Heart right ventricle (tissue), 16 donors: Measurements from ENCODE around the gene OXNAD1. TPM values are rescaled to one million over a fixed set of nuclear protein-coding genes. Genes with fewer than 3 reads are reported as not detected.
A peak's percentile ranks its signal among the peaks of the same experiment; 100 is the strongest.

Experiments
- ATAC-seq, 8 donors: fragments of 200-7000 bp; cut with Tn5 transposase; one replicate each; pipeline ENCODE4 v1.9.1; 2020; ENCODE audit warnings: mild to moderate bottlenecking in 8 of 8, moderate library complexity in 8 of 8, moderate number of reproducible peaks in 1 of 8
- DNase-seq, 2 donors: peaks; one replicate each; pipeline ENCODE4 v3.0.0-alpha.2; 2020
- H3K27ac ChIP-seq, 10 donors: fragments of 200-600 bp; sonication (generic) in 2 of 10; one replicate each; pipeline versions ENCODE4 v1.5.0 to v1.8.0; 2020 to 2022; ENCODE audit warnings: mild to moderate bottlenecking in 3 of 10
- H3K27me3 ChIP-seq, 7 donors: fragments of 200-600 bp; one replicate each; pipeline ENCODE4 v1.8.0; 2021 to 2022; ENCODE audit warnings: mild to moderate bottlenecking in 2 of 7
- H3K36me3 ChIP-seq, 9 donors: fragments of 200-600 bp; sonication (generic) in 1 of 9; one replicate each; pipeline versions ENCODE4 v1.5.0 to v1.8.0; 2020 to 2022; ENCODE audit warnings: mild to moderate bottlenecking in 2 of 9
- H3K4me1 ChIP-seq, 9 donors: fragments of 200-600 bp; sonication (generic) in 1 of 9; one replicate each; pipeline versions ENCODE4 v1.5.0 to v1.8.0; 2020 to 2022; ENCODE audit warnings: mild to moderate bottlenecking in 4 of 9
- H3K4me3 ChIP-seq, 10 donors: fragments of 200-600 bp; sonication (generic) in 2 of 10; one replicate each; pipeline versions ENCODE4 v1.5.0 to v1.8.0; 2020 to 2022; ENCODE audit warnings: mild to moderate bottlenecking in 7 of 10, moderate library complexity in 2 of 10
- H3K9me3 ChIP-seq, 11 donors: fragments of 200-600 bp in 10 of 11; sonication (generic) in 2 of 11; one replicate each; pipeline versions ENCODE4 v1.5.0 to v1.8.0; 2013 to 2022; ENCODE audit warnings: mild to moderate bottlenecking in 2 of 11, control low read depth in 1 of 11, moderate library complexity in 1 of 11
- WGBS, 2 donors: extraction: QIAGEN DNeasy Blood & Tissue Kit; methylation state at CpG; one replicate each; pipeline ENCODE4 v1.1.7; 2013; ENCODE audit warnings: inconsistent platforms in 1 of 2; 5-methylcytosine and 5-hydroxymethylcytosine counted together
- intact Hi-C, 10 donors: fragments of 100-400 bp; cut with DNase I; formaldehyde crosslinking; loops; one replicate each; pipeline versions ENCODE4 v1.11.1 to v1.14.2; 2022
- polyA plus RNA-seq, 2 donors: library from polyadenylated mRNA; stranded (reverse); fragments of 200-250 nt; gene quantifications; one replicate each; pipeline ENCODE4 v1.2.3, GENCODE V29; 2013
- total RNA-seq, 10 donors: library from RNA; stranded (reverse); fragmentation: NEBNext Ultra II Directional in 3 of 10; extraction: Animal tissue kit (Norgen Biotek cat#: 25700) in 3 of 10; gene quantifications; one replicate each; pipeline versions ENCODE4 v1.2.1 to v1.2.4, GENCODE V29; 2021 to 2023
- TF ChIP-seq, protein P1 (sequence below), 9 donors: fragments of 200-600 bp; sonication (generic) in 2 of 9; IDR thresholded peaks; one replicate each; pipeline versions ENCODE4 v1.5.0 to v1.8.0; 2021 to 2022; ENCODE audit warnings: antibody characterized with exemption in 9 of 9, mild to moderate bottlenecking in 5 of 9, moderate library complexity in 1 of 9
- donor health status: Arrhythmogenic right ventricular cardiomyopathy.
- donor health status: ischemic (EF 13 %, LVEDD 7.1; RV severe dilation, severe dysfunction).
- donor health status: healthy with polysubstance abuse.
- donor health status: DM: no; HTN: yes; CAD: no.
- donor health status: DM: no; HTN: no; CAD: no.
- donor health status: ischemic (EF 25% LVEDD 6.9; RV normal size, moderate dysfunction).
- donor health status: ischemic (EF 25% LVEDD 5.7; RV mildly dilated, moderate dysfunction).
- donor health status: healthy.
- donor health status: DM: yes; HTN: yes; CAD: no.
- donor health status: Ischemic cardiomyopathy.
- donor health status: ischemic (EF 35%, LVEDD 5.7; RV mildly dilated, moderate dysfunction).
- donor health status: nonischemic (EF 11% LVEDD 7.7; RV severe dilation, severe dysfunction).
- donor health status: DM: yes; HTN: yes; CAD: no.
- donor health status: PGD.
- donor health status: ischemic (EF 29% LVEDD 5.4; RV normal size, mild dysfunction).
- donor health status: nonischemic (EF 23%, LVEDD 6.1; RV moderate dilation, normal function).

Gene OXNAD1
- total and polyA plus RNA-seq, 12 donors = 4.2 to 22.8 (median 17.1) TPM

- intact Hi-C loops = loop anchor here in 1 of 10 donors (5.0 kb wide), 1 partner anchor 404 kb away; no protein-coding TSS in a partner anchor
- no peak for DNase-seq
- no peak for ATAC-seq
- TF ChIP-seq, protein P1, sequence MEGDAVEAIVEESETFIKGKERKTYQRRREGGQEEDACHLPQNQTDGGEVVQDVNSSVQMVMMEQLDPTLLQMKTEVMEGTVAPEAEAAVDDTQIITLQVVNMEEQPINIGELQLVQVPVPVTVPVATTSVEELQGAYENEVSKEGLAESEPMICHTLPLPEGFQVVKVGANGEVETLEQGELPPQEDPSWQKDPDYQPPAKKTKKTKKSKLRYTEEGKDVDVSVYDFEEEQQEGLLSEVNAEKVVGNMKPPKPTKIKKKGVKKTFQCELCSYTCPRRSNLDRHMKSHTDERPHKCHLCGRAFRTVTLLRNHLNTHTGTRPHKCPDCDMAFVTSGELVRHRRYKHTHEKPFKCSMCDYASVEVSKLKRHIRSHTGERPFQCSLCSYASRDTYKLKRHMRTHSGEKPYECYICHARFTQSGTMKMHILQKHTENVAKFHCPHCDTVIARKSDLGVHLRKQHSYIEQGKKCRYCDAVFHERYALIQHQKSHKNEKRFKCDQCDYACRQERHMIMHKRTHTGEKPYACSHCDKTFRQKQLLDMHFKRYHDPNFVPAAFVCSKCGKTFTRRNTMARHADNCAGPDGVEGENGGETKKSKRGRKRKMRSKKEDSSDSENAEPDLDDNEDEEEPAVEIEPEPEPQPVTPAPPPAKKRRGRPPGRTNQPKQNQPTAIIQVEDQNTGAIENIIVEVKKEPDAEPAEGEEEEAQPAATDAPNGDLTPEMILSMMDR (IDR thresholded peaks at IDR 0.05) = no peak
- Histone ChIP-seq H3K27ac (no peak overlapping the region), H3K36me3 (no peaks in the 10 kb centered on the region), H3K4me3 (no peak overlapping the region), H3K4me1 (peaks cover 0 to 33% (median 22%) of the 10 kb centered on the region in 9 donors), H3K9me3 (no peaks in the 10 kb centered on the region), H3K27me3 (no peaks in the 10 kb centered on the region)
- WGBS, 2 donors = 90 to 93% methylated on average over 4 of the region's 4 CpGs
Observed at GRCh38 chr3:16236030-16236639, 28.9 kb upstream of the OXNAD1 start.

GRCh38 chr3:16236856-16237393 lies 28.1 kb upstream of the OXNAD1 start:
- Histone ChIP-seq H3K9me3 (no peaks in the 10 kb centered on the region), H3K27me3 (no peaks in the 10 kb centered on the region), H3K4me1 (peaks cover 0 to 33% (median 22%) of the 10 kb centered on the region in 9 donors), H3K36me3 (no peaks in the 10 kb centered on the region), H3K27ac (peak overlapping the region in 4 of 10 donors; percentile 1 to 49 (median 29)), H3K4me3 (no peak overlapping the region)
- WGBS, 2 donors = 28 to 31% methylated on average over 3 of the region's 3 CpGs
- intact Hi-C loops = loop anchor here in 1 of 10 donors (5.0 kb wide), 1 partner anchor 405 kb away; no protein-coding TSS in a partner anchor
- ATAC-seq = peak; percentile 32 to 85 (median 58)
- TF ChIP-seq, protein P1 (IDR thresholded peaks at IDR 0.05) = no peak
- no peak for DNase-seq

DNA sequence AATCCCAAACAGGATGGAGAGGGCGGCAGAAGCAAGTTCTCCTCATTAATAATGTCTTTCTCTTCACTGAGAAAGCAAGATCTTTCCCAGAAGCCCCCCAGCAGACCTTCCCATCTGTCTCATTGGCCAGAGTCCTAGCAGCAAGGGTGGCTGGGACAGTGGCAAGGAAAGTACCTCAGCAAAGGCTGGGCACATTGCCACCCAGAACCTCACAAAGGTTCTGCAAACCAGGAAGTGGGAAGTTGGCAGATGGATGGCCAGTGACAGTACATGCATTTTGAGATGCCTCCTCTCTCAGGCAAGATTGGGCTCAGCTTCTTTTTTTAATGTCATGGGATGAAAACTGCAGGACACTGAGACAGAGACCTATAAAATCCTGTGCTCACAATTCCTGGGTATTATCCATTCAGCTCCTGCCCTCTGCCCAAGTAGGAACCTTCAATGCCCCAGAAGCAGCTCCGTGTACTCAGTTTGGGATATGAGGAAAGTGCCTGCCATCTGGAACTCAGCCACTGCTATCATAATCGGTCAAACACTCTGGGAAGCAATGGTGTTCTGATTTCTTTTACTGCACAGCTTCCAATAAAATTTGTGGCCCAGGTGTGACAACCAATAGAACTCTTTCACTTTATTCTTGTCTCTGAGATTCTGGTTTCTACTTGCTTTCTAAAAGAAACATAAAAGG lies 25.8 kb upstream of the OXNAD1 start:
- peak in 1 of 8 donors; percentile 23 for ATAC-seq
- TF ChIP-seq, protein P1 (IDR thresholded peaks at IDR 0.05) = no peak

DNA sequence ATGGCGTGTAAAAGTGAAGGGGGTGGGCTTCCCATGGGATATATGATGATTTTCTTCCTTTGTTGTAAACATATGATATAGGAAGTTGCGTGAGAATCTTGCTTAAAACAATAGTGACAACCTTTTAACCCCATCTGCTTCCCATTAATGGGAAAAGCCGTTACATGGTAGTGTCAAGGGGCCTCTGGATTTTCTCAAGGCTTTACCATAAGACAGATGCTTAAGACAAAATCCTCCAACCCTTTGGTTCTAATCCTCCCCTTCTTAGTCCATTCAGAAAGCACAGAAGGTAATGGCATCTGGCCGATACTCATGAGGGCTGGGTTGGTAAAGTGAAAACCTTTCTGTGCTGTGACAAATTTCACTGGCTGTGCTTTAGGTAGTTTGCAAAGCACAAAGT lies 25.2 kb upstream of the OXNAD1 start:
- ATAC-seq (no peak), DNase-seq (no peak)
- intact Hi-C loops = loop anchor here in 5 of 10 donors (5.0 to 10.0 kb wide), 5 partner anchors 55 to 615 kb away; no protein-coding TSS in a partner anchor
- Histone ChIP-seq H3K4me1 (peaks cover 0 to 47% (median 35%) of the 10 kb centered on the region in 9 donors), H3K4me3 (no peak overlapping the region), H3K36me3 (no peaks in the 10 kb centered on the region), H3K9me3 (no peaks in the 10 kb centered on the region), H3K27me3 (no peaks in the 10 kb centered on the region), H3K27ac (peak overlapping the region in 1 of 10 donors; percentile 49)
- WGBS, 2 donors = 75 to 78% methylated on average over 4 of the region's 4 CpGs
- TF ChIP-seq, protein P1 (IDR thresholded peaks at IDR 0.05) = no peak

More for the DNA sequence above, 25.8 kb upstream of the OXNAD1 start:
- Histone ChIP-seq H3K27ac (peak overlapping the region in 1 of 10 donors; percentile 49), H3K4me3 (no peak overlapping the region), H3K9me3 (no peaks in the 10 kb centered on the region), H3K4me1 (peaks cover 0 to 42% (median 31%) of the 10 kb centered on the region in 9 donors), H3K36me3 (no peaks in the 10 kb centered on the region), H3K27me3 (no peaks in the 10 kb centered on the region)
- intact Hi-C loops = loop anchor here in 1 of 10 donors (5.0 kb wide), 1 partner anchor 407 kb away; no protein-coding TSS in a partner anchor
- 40 to 52% methylated on average over 3 of the region's 3 CpGs for WGBS, 2 donors
- no peak for DNase-seq
